Measurements from ENCODE around the gene SOX5.
"Not testable (repeated sequence)": the region's sequence is repeated elsewhere in the genome, so short reads cannot be mapped to it uniquely, and the experiment has no call there.

SOX5 gene

DNA sequence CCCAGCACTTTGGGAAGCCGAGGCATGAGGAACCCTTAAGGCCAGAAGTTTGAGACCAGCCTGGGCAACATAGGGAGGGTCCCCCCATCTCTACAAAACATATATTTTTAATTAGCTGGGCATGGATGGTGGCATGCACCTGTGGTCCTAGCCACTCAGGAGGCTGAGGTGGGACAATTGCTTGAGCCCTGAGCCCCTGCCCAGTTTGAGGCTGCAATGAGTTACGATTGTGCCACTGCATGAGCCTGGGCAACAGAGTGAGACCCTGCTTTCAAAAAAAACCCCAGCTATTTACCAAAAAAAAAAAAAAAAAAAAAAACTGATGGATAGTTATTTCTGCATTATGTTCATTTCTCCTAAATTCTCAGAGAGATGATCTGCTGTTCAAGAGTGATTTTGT is 230.0 kb downstream of the SOX5 start:
- DNase-seq (ENCODE audit: low read depth in 1 of 2, low spot score in 1 of 2) = no peak
- in situ Hi-C loops (cut with HindIII; ENCODE audit: low pct_unique_long_range_greater_than_20kb, low sequenced_read_pairs) = no loop called here
- TF ChIP-seq JUND (IDR thresholded peaks at IDR 0.05; ENCODE audit: low read depth) = no peak

DNA sequence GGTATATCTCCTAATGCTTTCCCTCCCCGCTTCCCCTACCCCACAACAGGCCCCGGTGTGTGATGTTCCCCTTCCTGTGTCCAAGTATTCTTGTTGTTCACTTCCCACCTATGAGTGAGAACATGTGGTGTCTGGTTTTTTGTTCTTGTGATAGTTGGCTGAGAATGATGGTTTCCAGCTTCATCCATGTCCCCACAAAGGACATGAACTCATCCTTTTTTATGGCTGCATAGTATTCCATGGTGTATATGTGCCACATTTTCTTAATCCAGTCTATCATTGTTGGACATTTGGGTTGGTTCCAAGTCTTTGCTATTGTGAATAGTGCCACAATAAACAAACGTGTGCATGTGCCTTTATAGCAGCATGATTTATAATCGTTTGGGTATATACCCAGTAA is 239.1 kb downstream of the SOX5 start:
- DNase-seq (ENCODE audit: low read depth in 1 of 2, low spot score in 1 of 2); in situ Hi-C loops (cut with HindIII; ENCODE audit: low pct_unique_long_range_greater_than_20kb, low sequenced_read_pairs): not testable (repeated sequence)

DNA sequence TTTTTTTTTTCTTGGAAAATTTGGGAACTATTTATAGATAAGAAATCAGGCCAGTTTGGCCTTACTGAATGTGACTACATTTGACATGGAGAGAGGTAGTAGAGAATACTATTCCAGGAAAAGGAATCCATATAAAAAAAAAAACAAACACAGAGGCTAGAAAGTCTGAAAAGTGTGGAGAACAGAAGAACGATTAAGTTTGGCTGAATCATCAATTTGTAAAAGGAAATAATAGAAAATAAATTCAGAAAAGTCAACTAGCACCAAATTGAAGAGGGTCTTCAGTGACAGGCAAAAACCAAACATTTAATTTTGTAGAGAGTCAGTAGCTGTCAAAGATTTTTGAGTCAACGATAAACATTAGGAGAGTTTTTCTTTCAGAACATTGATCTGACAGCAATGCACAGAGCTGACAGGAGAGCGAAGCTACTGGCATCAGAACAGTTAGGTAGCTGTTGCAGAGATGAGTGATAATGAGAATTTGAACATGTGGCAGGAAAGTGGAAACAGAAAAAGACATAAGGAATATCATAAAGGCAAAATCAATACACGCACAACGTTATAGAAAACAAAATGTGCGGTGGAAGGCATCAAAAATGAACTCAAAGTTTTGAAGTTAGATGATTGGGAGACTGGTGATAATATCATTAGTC is 241.2 kb downstream of the SOX5 start:
- DNase-seq (ENCODE audit: low read depth in 1 of 2, low spot score in 1 of 2) = no peak
- in situ Hi-C loops (cut with HindIII; ENCODE audit: low pct_unique_long_range_greater_than_20kb, low sequenced_read_pairs) = no loop called here
- TF ChIP-seq JUND (IDR thresholded peaks at IDR 0.05; ENCODE audit: low read depth) = no peak

GRCh38 chr12:23707270-23707669 is 242.2 kb downstream of the SOX5 start:
- no peak for DNase-seq (ENCODE audit: low read depth in 1 of 2, low spot score in 1 of 2)
- in situ Hi-C loops (cut with HindIII; ENCODE audit: low pct_unique_long_range_greater_than_20kb, low sequenced_read_pairs) = no loop called here
- TF ChIP-seq JUND (IDR thresholded peaks at IDR 0.05; ENCODE audit: low read depth) = no peak

GRCh38 chr12:23704992-23705943 is 244.2 kb downstream of the SOX5 start:
- TF ChIP-seq JUND (IDR thresholded peaks at IDR 0.05; ENCODE audit: low read depth) = no peak
- in situ Hi-C loops (cut with HindIII; ENCODE audit: low pct_unique_long_range_greater_than_20kb, low sequenced_read_pairs) = no loop called here
- DNase-seq (ENCODE audit: low read depth in 1 of 2, low spot score in 1 of 2) = no peak

DNA sequence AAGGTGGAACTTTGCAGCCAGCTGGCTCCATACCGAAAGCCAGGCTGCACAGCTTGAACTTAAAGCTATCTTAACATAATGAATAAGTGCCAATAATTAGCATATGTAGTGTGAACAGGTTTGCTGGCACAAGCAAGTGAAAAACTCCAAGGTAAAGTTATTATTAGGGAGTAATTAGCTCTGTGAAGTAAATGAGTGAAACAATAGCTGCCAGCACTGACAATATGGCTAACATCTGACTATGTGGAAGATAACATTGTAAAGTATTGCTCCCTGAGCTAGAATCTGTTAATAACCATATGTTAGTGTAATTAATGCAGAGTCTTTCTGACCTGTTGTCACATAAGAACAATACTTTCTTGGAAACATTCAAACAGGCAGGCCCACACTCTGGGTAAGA is 246.4 kb downstream of the SOX5 start:
- TF ChIP-seq JUND (IDR thresholded peaks at IDR 0.05; ENCODE audit: low read depth) = no peak
- in situ Hi-C loops (cut with HindIII; ENCODE audit: low pct_unique_long_range_greater_than_20kb, low sequenced_read_pairs) = no loop called here
- no peak for DNase-seq (ENCODE audit: low read depth in 1 of 2, low spot score in 1 of 2)

- in situ Hi-C loops (cut with HindIII; ENCODE audit: low pct_unique_long_range_greater_than_20kb, low sequenced_read_pairs) = no loop called here
- TF ChIP-seq JUND (IDR thresholded peaks at IDR 0.05; ENCODE audit: low read depth) = no peak
- no peak for DNase-seq (ENCODE audit: low read depth in 1 of 2, low spot score in 1 of 2)
These were observed 250.4 kb downstream of the SOX5 start for GRCh38 chr12:23699031-23699430.

DNA sequence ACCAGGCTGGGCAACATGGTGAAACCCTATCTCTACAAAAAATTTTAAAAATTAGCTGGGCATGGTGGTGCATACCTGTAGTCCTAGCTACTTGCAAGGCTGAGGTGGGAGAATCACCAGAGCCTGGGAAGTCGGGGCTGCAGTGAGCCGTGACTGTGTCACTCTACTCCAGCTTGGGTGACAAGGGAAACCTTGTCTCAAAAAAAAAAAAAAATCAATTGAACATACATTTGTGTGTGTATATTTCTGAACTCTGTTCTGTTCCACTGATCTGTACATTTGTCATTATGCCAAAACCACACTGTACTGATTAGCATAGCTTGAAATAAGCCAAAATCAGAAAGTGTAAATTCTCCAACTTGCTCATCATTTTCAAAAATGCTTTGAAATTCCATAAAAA is 254.6 kb downstream of the SOX5 start:
- no peak for DNase-seq (ENCODE audit: low read depth in 1 of 2, low spot score in 1 of 2)
- TF ChIP-seq JUND (IDR thresholded peaks at IDR 0.05; ENCODE audit: low read depth) = no peak
- in situ Hi-C loops (cut with HindIII; ENCODE audit: low pct_unique_long_range_greater_than_20kb, low sequenced_read_pairs) = no loop called here

DNA sequence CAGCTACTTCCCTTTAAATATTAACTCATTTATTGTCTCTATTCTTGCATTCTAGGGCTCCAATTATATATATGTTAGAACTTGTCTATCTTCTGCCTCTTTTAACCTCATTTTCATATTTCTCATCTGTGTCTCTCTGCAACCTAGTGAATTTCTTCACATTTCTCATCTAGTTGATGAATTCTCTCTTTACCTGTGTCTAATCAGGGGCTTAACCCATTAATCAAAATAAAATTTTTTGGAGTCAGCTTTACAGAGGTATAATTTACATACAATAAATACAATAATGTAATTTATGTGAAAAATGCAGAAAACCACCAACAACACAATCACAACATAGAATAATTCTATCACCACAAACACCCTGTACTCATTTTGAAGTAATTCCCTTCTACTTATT is 255.2 kb downstream of the SOX5 start:
- DNase-seq (ENCODE audit: low read depth in 1 of 2, low spot score in 1 of 2) = no peak
- TF ChIP-seq JUND (IDR thresholded peaks at IDR 0.05; ENCODE audit: low read depth) = no peak
- in situ Hi-C loops (cut with HindIII; ENCODE audit: low pct_unique_long_range_greater_than_20kb, low sequenced_read_pairs) = no loop called here

GRCh38 chr12:23687947-23688346 is 261.5 kb downstream of the SOX5 start:
- no peak for DNase-seq (ENCODE audit: low read depth in 1 of 2, low spot score in 1 of 2)
- in situ Hi-C loops (cut with HindIII; ENCODE audit: low pct_unique_long_range_greater_than_20kb, low sequenced_read_pairs) = no loop called here
- no peak for TF ChIP-seq JUND (IDR thresholded peaks at IDR 0.05; ENCODE audit: low read depth)

- DNase-seq (ENCODE audit: low read depth in 1 of 2, low spot score in 1 of 2) = no peak
- in situ Hi-C loops (cut with HindIII; ENCODE audit: low pct_unique_long_range_greater_than_20kb, low sequenced_read_pairs) = no loop called here
- no peak for TF ChIP-seq JUND (IDR thresholded peaks at IDR 0.05; ENCODE audit: low read depth)
These were observed 263.4 kb downstream of the SOX5 start for GRCh38 chr12:23686095-23686494.

DNA sequence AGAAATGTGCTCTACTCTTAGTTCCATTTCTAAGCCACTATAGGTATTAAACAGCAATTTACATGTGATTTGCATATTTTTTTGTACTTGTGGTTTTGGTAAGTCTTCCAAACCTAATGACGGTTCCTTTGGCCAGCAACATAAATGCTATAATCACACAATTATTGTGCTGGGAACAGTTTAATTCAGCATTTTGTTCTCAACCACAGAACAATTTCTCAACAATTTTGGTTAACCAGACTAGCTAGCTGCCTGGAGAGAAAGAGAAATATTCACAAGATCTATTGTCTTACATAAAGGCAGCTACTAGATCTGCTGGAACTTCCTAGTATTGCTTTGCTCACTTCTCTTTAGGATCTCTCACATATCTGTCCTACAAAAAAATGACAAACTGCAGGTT is 265.3 kb downstream of the SOX5 start:
- DNase-seq (ENCODE audit: low read depth in 1 of 2, low spot score in 1 of 2) = no peak
- no peak for TF ChIP-seq JUND (IDR thresholded peaks at IDR 0.05; ENCODE audit: low read depth)
- in situ Hi-C loops (cut with HindIII; ENCODE audit: low pct_unique_long_range_greater_than_20kb, low sequenced_read_pairs) = no loop called here

DNA sequence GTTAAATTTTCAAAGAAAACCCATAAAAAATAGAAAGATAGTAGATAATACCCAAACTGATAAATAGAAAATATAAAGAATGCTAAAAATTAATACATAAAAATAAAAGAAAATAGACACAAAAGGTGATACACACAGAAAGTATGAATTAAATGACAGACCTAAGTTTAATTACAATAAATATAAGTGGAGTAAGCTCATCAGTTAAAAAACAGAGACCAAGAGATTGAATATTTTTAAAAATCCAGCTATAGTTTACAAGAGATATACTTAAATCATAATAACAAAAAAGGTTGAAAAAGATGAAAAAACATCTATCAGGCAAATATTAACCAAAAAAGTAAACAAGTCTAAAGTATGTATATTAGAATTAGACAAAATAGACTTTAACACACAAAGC is 268.2 kb downstream of the SOX5 start:
- no peak for DNase-seq (ENCODE audit: low read depth in 1 of 2, low spot score in 1 of 2)
- TF ChIP-seq JUND (IDR thresholded peaks at IDR 0.05; ENCODE audit: low read depth) = no peak
- in situ Hi-C loops (cut with HindIII; ENCODE audit: low pct_unique_long_range_greater_than_20kb, low sequenced_read_pairs) = no loop called here

All from T47D (cell line).